GM21717 (cell line): ENCODE data around the gene PLP1.
"Not testable (repeated sequence)": the region's sequence is repeated elsewhere in the genome, so short reads cannot be mapped to it uniquely, and the experiment has no call there.

Experiments
- ATAC-seq: cut with Tn5 transposase; IDR thresholded peaks from one replicate; pipeline ENCODE4 v1.9.1; 2021; ENCODE audit warnings: mild to moderate bottlenecking, moderate library complexity; ENCODE audit not compliant: unreplicated experiment

The PLP1 gene

DNA sequence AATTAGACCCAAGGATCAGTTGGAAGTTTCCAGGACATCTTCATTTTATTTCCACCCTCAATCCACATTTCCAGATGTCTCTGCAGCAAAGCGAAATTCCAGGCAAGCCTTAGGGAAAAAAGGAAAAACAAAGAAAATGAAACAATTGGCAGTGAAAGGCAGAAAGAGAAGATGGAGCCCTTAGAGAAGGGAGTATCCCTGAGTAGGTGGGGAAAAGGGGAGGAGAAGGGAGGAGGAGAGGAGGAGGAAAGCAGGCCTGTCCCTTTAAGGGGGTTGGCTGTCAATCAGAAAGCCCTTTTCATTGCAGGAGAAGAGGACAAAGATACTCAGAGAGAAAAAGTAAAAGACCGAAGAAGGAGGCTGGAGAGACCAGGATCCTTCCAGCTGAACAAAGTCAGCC, at the start of gene PLP1:
TSS of gene PLP1 (plus strand) at position 295 of the 400 bp plus-strand sequence. CDS start 156 bp downstream, outside the sequence.
- ATAC-seq, result no peak

- ATAC-seq, result no peak
Observed at GRCh38 chrX:103727115-103727514, 49.5 kb upstream of the PLP1 start.

- ATAC-seq, result no peak
Observed at GRCh38 chrX:103729015-103729414, 47.6 kb upstream of the PLP1 start.

DNA sequence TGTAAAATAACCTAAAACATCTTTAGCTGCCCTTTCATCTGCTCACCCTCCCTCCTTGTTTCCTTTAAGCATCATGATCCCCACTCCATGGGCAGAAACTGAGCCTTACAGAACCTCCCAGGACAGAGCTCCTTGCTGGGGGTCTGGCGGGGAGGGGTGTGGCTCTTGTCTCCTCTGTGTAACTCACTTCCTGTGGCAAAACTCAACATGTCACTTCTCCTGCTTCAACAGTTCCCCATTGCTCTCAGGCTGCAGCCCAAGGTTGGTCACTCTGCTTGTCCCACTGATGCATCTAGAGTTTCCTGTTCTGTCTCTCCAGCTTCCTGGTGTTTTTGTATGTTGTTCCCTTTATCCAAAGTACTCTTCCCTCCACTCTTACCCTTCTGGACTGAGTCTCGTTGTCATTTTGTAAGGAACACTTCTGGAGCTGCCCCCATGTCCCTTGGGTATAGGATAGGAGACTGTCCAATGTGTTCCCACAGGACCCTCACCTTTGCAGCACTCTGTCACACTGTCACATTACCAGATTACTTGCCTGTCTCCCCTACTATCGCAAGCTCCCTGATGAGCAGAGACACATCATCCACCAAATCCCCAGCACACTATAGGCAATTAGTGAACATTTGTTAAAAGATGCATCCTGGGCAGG, 46.4 kb upstream of the PLP1 start:
- ATAC-seq, result no peak

GRCh38 chrX:103730796-103731493, 45.7 kb upstream of the PLP1 start:
- no peak for ATAC-seq

DNA sequence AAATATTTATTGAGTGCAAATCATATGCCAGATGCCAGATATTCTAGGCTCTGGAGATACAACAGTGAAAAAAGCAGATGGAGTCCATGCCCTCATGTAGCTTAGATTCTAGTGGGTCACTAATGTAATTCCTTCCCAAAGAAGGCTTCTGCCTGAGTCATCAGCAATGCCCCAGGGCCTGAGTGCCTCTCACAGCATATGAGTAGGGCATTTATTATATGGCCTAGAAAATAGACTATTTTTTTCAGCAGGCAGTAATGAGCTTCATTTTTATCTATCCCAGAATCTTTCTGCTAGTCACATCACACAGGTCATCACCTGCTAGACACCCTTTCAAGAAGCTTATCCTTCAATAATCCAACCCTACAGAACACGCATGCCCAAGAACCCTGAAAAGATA, 43.6 kb upstream of the PLP1 start:
- ATAC-seq, result no peak

DNA sequence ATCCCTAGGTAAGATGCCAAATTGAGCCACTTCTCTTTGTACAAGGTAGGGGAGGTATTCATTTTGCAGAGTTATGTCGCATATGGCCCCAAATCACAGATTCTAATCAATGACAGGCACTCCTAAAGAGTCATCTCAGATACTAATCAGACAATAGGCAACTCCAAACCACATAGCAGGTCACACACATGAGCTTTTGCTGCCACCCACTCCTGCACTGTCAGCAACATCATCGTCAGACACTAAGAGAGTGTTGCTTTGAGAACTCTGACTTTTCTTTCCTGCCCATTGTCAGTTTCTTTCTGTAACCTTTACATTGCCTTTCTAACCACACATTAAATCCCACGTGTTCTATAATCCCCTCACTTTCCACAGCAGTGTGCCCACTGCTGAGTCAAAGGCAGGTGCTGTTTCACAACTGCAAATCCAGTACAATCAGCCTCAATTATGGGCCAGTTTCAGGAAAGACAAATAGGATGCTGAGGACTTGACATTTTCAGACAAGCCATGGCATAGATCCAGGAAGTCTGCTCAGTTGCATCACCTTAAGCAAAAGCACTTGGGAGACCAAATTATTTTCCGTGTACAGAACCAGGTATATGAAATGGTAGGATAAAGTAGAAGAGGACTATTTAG, 42.4 kb upstream of the PLP1 start:
- ATAC-seq, result no peak

- ATAC-seq, result no peak
Observed at GRCh38 chrX:103737696-103738095, 38.9 kb upstream of the PLP1 start.

DNA sequence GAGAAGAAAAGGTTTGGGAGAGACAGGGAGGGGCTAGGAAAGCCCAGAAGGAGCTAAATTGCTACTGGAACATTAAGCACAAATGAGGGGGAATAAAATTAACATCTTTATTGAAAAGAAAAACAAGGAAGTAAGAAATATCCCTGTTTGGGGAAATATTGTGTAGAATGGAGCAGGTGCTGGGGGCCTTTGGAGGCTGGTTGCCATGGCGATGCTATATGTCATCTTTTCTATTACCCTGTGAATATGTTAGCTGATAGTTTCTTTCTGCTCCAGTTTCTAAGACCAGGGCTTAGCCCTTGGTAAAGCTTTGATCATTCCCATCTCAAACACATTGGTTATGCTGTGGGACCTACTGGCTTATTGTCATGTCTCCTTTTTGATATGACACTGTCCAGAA, 37.2 kb upstream of the PLP1 start:
- ATAC-seq, result no peak

DNA sequence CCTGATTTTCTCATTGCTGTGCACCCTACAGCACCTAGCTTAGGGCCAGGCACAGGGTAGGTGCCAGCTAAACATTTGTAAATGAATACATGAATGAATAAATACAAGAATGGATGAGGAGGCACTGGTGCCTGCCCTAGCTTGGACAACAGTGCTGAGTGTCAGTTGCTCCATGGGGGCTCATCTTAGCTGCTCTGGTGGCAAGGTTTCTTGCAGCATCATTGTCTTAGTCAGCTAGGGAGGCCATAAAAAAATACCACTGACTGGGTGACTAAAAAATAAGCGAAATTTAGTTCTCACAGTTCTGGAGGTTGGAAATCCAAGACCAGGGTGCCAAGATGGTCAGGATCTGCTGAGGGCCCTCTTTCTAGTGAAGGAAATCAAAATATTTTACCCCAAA, 34.8 kb upstream of the PLP1 start:
- no peak for ATAC-seq

- ATAC-seq, result no peak
Observed at GRCh38 chrX:103742339-103742738, 34.3 kb upstream of the PLP1 start.

DNA sequence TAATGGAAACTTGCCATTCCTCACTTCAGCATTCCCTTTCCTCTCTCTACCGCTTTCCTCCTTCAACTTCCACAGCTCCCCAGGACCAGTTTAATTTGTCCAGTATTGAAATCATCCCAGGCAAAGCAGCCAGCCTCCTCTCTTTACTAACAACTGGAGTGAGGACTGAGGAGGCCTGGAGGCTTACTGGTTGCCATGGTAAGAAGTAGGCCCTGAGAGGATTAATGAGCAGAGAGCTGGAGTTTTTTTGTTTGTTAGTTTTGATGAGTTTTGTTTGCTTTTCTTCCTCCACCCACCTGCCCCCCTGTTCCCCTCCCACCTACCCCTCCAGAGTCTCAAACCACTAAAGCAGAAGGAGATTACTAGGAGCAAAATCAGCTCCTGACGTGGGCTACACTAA, 29.5 kb upstream of the PLP1 start:
- no peak for ATAC-seq

DNA sequence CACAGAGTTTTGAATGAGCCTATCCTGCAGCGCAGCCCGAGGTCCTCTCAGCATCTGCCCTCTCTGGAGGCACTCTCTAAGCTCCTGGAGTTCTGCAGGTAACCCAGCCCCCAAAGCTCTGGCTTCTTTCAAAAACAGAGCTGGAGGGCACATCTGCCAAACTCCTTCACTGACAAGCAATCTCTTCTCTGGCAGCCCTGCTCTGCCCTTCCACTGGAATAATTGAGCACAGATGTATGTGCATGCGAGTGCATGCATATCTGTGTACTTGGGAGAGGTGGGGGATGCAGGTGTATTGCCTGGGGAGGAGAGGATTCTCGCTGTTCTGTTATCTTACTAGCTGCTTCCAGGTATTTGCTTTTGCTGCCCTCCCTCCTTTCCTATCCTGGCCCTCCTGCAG, 22.2 kb upstream of the PLP1 start:
- ATAC-seq, result no peak

DNA sequence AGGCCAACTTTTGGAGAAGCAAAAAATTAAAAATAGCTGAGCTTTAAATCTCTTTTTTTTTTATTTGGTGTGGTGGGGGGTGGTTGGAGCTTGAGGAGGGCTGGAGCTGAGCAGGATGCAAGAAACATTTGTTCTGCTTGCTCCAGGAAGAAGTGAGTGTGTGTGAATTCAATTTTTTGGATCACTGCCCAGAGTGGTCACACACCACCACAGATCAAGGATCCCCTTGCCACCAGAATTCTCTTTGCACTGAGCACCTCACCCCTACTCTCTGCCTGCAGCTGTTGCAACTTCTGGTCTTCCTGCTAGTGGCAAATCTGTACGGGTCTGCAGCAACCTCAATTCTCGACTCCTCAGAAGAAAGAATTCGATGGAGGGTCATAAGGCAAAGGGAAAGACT, 19.9 kb upstream of the PLP1 start:
- ATAC-seq, result no peak

GRCh38 chrX:103758555-103758954, 18.1 kb upstream of the PLP1 start:
- ATAC-seq, result no peak

DNA sequence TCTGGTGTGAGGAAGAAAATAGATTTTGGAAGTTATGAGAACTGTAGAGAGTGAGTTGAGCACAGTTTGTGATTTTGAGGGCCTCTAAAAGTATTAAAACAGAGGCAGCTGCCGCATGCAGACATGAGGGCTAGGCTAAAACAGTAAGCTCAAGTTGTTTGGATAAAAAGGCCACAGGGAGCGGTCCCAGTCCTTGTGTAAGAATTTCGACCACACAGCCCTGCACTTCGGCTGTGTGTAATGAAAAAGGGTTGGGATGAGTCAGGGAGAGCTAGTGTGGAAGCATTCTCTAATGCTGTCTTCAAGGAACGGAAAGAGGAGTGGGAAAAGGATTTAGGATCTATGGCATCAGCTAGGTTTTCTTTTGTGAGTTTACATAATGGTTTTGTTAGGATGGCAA, 13.1 kb upstream of the PLP1 start:
- ATAC-seq, result not testable (repeated sequence)

DNA sequence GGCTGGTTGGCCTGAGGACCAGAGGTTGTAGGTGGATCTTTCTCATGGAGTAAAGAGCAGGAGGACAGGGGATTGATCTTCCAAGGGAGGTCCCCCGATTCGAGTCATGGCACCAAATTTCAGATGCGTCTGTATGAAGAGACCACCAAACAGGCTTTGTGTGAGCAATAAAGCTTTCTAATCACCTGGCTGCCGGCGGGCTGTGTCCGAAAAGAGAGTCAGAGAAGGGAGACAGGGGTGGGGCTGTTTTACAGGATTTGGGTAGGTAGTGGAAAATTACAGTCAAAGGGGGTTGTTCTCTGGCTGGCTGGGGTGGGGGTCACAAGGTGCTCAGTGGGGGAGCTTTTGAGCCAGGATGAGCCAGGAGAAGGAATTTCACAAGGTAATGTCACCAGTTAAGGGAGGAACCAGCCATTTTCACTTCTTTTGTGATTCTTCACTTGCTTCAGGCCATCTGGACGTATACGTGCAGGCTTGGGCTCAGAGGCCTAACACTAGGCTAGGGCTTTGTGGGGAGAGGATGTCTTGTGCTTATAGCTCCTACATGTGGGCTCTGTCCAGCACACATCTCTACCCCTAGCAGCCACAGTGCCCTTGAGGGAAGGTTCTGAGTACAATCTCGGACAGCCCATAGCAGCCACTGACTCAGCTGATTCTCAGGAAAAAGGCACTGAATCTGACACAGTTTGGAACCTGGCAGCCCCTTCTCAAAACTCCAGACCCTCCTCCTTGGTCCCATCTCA, 9.7 kb upstream of the PLP1 start:
- not testable (repeated sequence) for ATAC-seq

DNA sequence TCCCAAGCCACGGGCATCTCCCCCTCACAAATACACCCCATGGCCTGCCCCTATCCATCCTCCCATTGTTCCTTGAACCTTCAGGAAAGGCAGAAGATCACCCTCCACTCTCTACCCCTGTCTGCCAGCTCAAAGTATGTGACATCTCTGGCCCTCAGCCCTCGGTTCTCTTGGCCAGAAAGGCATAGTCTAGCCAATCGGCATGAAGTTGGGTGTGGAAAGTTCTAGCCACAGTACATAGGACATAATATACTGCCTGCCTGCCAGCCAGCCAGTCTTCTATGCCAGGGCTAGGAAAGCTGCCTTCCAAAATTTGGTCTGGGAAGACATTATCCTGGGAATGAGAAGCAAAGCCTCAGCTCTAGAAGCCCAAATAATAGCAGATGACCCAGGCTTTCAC, 3.2 kb upstream of the PLP1 start:
- ATAC-seq, result no peak

GRCh38 chrX:103774070-103774642, 2.5 kb upstream of the PLP1 start:
- no peak for ATAC-seq

DNA sequence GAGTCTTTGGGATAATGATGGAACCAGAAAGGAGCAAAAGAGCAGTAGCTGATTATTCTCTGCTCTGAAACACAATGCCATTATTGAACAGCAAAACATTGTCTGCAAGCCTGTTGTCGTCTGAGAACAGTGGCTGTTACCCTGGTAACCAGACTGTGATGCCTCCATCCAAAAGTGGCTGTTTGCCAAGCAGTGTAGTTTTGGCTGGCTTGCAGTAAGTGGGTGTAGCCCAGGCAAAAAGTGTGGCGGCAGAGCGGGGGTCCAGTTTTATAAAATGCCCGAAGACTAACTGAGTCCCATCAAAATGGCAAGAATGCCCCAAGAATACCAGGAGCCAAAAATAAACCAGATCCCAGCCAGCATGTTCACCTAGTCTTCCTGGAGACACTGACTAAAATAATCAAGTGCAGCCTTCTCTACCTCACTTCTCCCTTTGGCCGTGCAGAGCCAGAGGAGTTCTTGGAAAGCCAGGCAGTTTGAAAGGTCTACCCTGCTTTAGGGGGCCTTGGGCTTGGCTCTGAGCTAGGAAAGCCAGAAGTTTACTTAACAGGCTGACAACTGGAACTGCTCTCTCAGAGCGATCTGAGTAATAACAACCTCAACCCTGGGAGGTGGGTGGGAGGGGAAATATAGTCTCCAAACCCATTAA, 2.6 kb downstream of the PLP1 start:
- no peak for ATAC-seq
